Nephron (organoid): ENCODE results near the gene SLC8A1.

Source experiments
- H3K27ac Mint-ChIP-seq, 3 experiments: 2 replicates each; pipeline ENCODE4 v1.8.0; 2020; ENCODE audit warnings: mixed read lengths in 3 of 3, mild to moderate bottlenecking in 2 of 3, moderate library complexity in 1 of 3
- H3K27me3 Mint-ChIP-seq: 2 replicates; pipeline ENCODE4 v1.8.0; 2021; ENCODE audit warnings: low read depth, mild to moderate bottlenecking, moderate library complexity, mixed read lengths
- H3K36me3 Mint-ChIP-seq: 2 replicates; pipeline ENCODE4 v1.8.0; 2020; ENCODE audit warnings: low read depth, mixed read lengths
- H3K4me1 Mint-ChIP-seq: 2 replicates; pipeline ENCODE4 v1.8.0; 2020; ENCODE audit warnings: mixed read lengths
- H3K4me3 Mint-ChIP-seq, 3 experiments: 2 replicates each; pipeline ENCODE4 v1.8.0; 2020; ENCODE audit warnings: mild to moderate bottlenecking in 3 of 3, mixed read lengths in 3 of 3, moderate library complexity in 2 of 3
- H3K9me3 Mint-ChIP-seq: 2 replicates; pipeline ENCODE4 v1.8.0; 2020; ENCODE audit warnings: mixed read lengths
- TF ChIP-seq, protein P1 (sequence below), 3 experiments: fragments of 200-600 bp; sonication (generic); IDR thresholded peaks; one replicate each; pipeline ENCODE4 v1.5.0; 2021; ENCODE audit warnings: antibody characterized with exemption in 3 of 3; ENCODE audit not compliant: unreplicated experiment in 3 of 3

SLC8A1 gene

DNA sequence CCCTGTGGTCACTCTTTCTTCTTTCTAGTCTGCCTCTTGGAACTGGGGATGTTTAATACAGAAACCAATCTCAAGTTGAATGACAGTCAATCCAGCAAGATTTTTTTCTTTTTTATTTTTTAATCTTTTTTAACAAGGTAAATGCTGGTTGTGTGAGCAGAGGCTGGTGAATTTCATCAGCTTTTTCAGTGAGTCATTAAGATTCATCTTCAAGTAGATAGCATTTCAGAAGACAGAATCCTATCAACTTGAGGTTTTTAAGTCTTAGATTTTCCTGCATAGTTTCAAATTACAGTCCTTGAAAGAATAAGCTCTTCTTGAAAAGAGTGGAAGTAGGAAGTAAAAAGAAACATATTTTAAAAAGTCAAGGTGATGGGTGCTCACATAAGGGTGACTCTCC, 12.4 kb downstream of the SLC8A1 start:
- Mint-ChIP-seq H3K4me1 (peaks cover 4% of the 10 kb centered on the region), H3K27ac (no peak overlapping the region), H3K36me3 (peaks cover 14% of the 10 kb centered on the region), H3K27me3 (no peaks in the 10 kb centered on the region), H3K4me3 (no peak overlapping the region), H3K9me3 (peaks cover 4% of the 10 kb centered on the region)
- TF ChIP-seq, protein P1, sequence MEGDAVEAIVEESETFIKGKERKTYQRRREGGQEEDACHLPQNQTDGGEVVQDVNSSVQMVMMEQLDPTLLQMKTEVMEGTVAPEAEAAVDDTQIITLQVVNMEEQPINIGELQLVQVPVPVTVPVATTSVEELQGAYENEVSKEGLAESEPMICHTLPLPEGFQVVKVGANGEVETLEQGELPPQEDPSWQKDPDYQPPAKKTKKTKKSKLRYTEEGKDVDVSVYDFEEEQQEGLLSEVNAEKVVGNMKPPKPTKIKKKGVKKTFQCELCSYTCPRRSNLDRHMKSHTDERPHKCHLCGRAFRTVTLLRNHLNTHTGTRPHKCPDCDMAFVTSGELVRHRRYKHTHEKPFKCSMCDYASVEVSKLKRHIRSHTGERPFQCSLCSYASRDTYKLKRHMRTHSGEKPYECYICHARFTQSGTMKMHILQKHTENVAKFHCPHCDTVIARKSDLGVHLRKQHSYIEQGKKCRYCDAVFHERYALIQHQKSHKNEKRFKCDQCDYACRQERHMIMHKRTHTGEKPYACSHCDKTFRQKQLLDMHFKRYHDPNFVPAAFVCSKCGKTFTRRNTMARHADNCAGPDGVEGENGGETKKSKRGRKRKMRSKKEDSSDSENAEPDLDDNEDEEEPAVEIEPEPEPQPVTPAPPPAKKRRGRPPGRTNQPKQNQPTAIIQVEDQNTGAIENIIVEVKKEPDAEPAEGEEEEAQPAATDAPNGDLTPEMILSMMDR (IDR thresholded peaks at IDR 0.05; ENCODE audit: unreplicated experiment in 3 of 3) = no peak

GRCh38 chr2:40436093-40436475, 15.8 kb downstream of the SLC8A1 start:
- Mint-ChIP-seq H3K4me3 (no peak overlapping the region), H3K9me3 (peaks cover 4% of the 10 kb centered on the region), H3K36me3 (peaks cover 15% of the 10 kb centered on the region), H3K27ac (no peak overlapping the region), H3K27me3 (no peaks in the 10 kb centered on the region), H3K4me1 (peaks cover 17% of the 10 kb centered on the region)
- TF ChIP-seq, protein P1 (IDR thresholded peaks at IDR 0.05; ENCODE audit: unreplicated experiment in 3 of 3) = no peak

DNA sequence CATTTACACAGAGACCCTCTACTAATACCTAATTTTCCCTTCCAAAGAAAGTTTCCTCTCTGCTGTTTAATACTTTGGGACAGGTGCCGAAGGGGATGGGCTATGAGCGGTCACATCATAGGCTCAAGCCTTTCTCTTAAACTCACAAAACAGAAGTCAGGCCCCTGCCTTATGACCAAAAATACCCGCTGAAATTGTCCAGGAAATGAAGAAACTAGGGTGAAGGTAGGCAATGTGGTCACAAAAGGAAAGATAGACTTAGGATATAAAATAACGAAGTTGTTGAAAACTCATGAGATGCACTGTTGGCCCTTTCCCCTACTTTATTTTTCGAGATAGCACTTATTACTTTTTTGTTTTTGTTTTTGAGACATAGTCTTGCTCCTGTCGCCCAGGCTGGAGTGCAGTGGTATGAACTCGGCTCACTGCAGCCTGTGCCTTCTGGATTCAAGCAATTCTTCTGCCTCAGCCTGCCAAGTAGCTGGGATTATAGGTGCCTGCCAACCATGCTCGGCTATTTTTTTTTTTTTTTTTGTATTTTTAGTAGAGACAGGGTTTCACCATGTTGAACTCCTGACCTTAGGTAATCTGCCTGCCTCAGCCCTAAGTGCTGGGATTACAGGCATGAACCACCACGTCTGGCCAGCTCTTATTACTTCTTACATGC, 16.3 kb downstream of the SLC8A1 start:
- TF ChIP-seq, protein P1 (IDR thresholded peaks at IDR 0.05; ENCODE audit: unreplicated experiment in 3 of 3) = no peak
- no peaks in the 10 kb centered on the region for H3K27me3 Mint-ChIP-seq

GRCh38 chr2:40434731-40435271, 17.1 kb downstream of the SLC8A1 start:
- Mint-ChIP-seq H3K4me3 (no peak overlapping the region), H3K4me1 (peaks cover 17% of the 10 kb centered on the region), H3K27ac (peak overlapping the region in 2 of 3 experiments; percentile 12 to 16), H3K27me3 (no peaks in the 10 kb centered on the region), H3K36me3 (peaks cover 20% of the 10 kb centered on the region), H3K9me3 (no peaks in the 10 kb centered on the region)
- TF ChIP-seq, protein P1 (IDR thresholded peaks at IDR 0.05; ENCODE audit: unreplicated experiment in 3 of 3) = no peak

More for the DNA sequence above, 16.3 kb downstream of the SLC8A1 start:
- H3K4me1 Mint-ChIP-seq = peaks cover 17% of the 10 kb centered on the region
- no peak overlapping the region for H3K4me3 Mint-ChIP-seq
- H3K27ac Mint-ChIP-seq = no peak overlapping the region
- H3K9me3 Mint-ChIP-seq = peaks cover 1% of the 10 kb centered on the region
- peaks cover 15% of the 10 kb centered on the region for H3K36me3 Mint-ChIP-seq

- H3K27ac Mint-ChIP-seq = peak overlapping the region in 1 of 3 experiments; percentile 30
- no peak overlapping the region for H3K4me3 Mint-ChIP-seq
- no peaks in the 10 kb centered on the region for H3K9me3 Mint-ChIP-seq
- TF ChIP-seq, protein P1 (IDR thresholded peaks at IDR 0.05; ENCODE audit: unreplicated experiment in 3 of 3) = no peak
- H3K27me3 Mint-ChIP-seq = no peaks in the 10 kb centered on the region
- H3K36me3 Mint-ChIP-seq = peaks cover 29% of the 10 kb centered on the region
- peaks cover 17% of the 10 kb centered on the region for H3K4me1 Mint-ChIP-seq
Observed at GRCh38 chr2:40433736-40434135, 18.2 kb downstream of the SLC8A1 start.
